DOHH2 (cell line): ENCODE measurements around the gene ABCB8.

Experiments
- H3F3A ChIP-seq: fragments of 200-600 bp; sonication (generic), shearing (Covaris generic); 2 replicates; pipeline ENCODE4 v1.6.0; 2016; ENCODE audit warnings: antibody characterized with exemption, mild to moderate bottlenecking; ENCODE audit not compliant: control insufficient read depth, insufficient read depth
- H3K27ac ChIP-seq: fragments of 200-600 bp; sonication (generic); 2 replicates; pipeline ENCODE4 v1.5.1; 2014; ENCODE audit warnings: low read depth, mild to moderate bottlenecking, low read length, moderate library complexity
- H3K27me3 ChIP-seq: fragments of 200-600 bp; sonication (generic); 2 replicates; pipeline ENCODE4 v1.6.1; 2014; ENCODE audit warnings: mild to moderate bottlenecking, low read length, mixed read lengths; ENCODE audit not compliant: control insufficient read depth
- H3K36me3 ChIP-seq: fragments of 200-600 bp; sonication (generic); 2 replicates; pipeline ENCODE4 v1.6.1; 2014; ENCODE audit warnings: mild to moderate bottlenecking, low read length, moderate library complexity, mixed read lengths; ENCODE audit not compliant: control insufficient read depth
- H3K4me1 ChIP-seq: fragments of 200-600 bp; sonication (generic); 2 replicates; pipeline ENCODE4 v1.6.1; 2014; ENCODE audit warnings: mild to moderate bottlenecking, low read length, mixed read lengths; ENCODE audit not compliant: control insufficient read depth
- H3K4me2 ChIP-seq: fragments of 200-600 bp; sonication (generic); 2 replicates; pipeline ENCODE4 v1.6.0; 2014; ENCODE audit warnings: mild to moderate bottlenecking, low read length, moderate library complexity
- H3K4me3 ChIP-seq: fragments of 200-600 bp; sonication (generic); 2 replicates; pipeline ENCODE4 v1.5.1; 2014; ENCODE audit warnings: mild to moderate bottlenecking, low read length, mixed read lengths
- H3K79me2 ChIP-seq: fragments of 200-600 bp; sonication (generic); 2 replicates; pipeline ENCODE4 v1.6.1; 2014; ENCODE audit warnings: mild to moderate bottlenecking, low read length, mixed read lengths; ENCODE audit not compliant: control insufficient read depth
- H3K9me2 ChIP-seq: fragments of 200-600 bp; sonication (generic); replicated peaks from 2 replicates; pipeline ENCODE4 v1.6.1; 2014; ENCODE audit warnings: mild to moderate bottlenecking, low read length, mixed read lengths; ENCODE audit not compliant: control insufficient read depth
- H3K9me3 ChIP-seq: fragments of 200-600 bp; sonication (generic); 2 replicates; pipeline ENCODE4 v1.6.1; 2014; ENCODE audit warnings: antibody characterized with exemption, low read length, mixed read lengths; ENCODE audit not compliant: control insufficient read depth, insufficient read depth
- H4K20me1 ChIP-seq: fragments of 200-600 bp; sonication (generic); 2 replicates; pipeline ENCODE4 v1.6.0; 2014; ENCODE audit warnings: low read depth, mild to moderate bottlenecking, antibody characterized with exemption, low read length, moderate library complexity; ENCODE audit not compliant: control insufficient read depth, insufficient read depth
- CTCF ChIP-seq: fragments of 200-600 bp; sonication (generic); IDR thresholded peaks from one replicate; pipeline ENCODE4 v1.5.1; 2014; ENCODE audit warnings: antibody characterized with exemption, mild to moderate bottlenecking, low read depth, low read length; ENCODE audit not compliant: poor library complexity, severe bottlenecking
- EZH2phosphoT487 ChIP-seq: fragments of 200-600 bp; sonication (generic); IDR thresholded peaks from 2 replicates; pipeline ENCODE4 v1.6.1; 2017; ENCODE audit warnings: borderline replicate concordance, mild to moderate bottlenecking, antibody characterized with exemption, low read length, moderate library complexity, mixed read lengths

Gene ABCB8

DNA sequence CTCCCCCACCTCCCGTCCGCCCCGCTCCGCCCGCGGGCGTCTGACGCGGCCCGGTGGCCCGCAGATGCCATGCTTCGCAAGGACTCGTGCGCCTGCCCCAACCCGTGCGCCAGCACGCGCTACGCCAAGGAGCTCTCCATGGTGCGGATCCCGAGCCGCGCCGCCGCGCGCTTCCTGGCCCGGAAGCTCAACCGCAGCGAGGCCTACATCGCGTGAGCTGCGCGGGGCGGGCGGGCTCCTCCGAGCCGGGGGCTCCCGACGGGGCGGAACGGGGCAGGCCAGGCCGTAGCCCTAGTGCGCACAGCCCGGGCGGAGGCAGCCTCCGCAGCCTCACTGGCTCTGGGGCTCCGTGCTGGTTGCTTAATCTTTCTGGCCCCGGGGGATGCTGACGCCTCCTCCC lies 22.9 kb downstream of the ABCB8 start:
- no peaks in the 10 kb centered on the region for H3K79me2 ChIP-seq
- 0 out of 2 replicates have a peak, but pooled peaks cover 5% of the 10 kb centered on the region for H3K4me1 ChIP-seq
- H3K9me2 ChIP-seq, result no peaks in the 10 kb centered on the region
- TF ChIP-seq EZH2phosphoT487 (no peak), CTCF (no peak)
- no peak overlapping the region for H3K4me3 ChIP-seq
- H4K20me1 ChIP-seq, result no peaks in the 10 kb centered on the region
- no peaks in the 10 kb centered on the region for H3F3A ChIP-seq
- no peaks in the 10 kb centered on the region for H3K36me3 ChIP-seq
- H3K27me3 ChIP-seq, result peaks cover 11% of the 10 kb centered on the region; the same call in 1 of the 2 replicates
- no peaks in the 10 kb centered on the region for H3K9me3 ChIP-seq
- H3K27ac ChIP-seq, result no peak overlapping the region
- H3K4me2 ChIP-seq, result peak overlapping the region; percentile 11; the same call in 1 of the 2 replicates

DNA sequence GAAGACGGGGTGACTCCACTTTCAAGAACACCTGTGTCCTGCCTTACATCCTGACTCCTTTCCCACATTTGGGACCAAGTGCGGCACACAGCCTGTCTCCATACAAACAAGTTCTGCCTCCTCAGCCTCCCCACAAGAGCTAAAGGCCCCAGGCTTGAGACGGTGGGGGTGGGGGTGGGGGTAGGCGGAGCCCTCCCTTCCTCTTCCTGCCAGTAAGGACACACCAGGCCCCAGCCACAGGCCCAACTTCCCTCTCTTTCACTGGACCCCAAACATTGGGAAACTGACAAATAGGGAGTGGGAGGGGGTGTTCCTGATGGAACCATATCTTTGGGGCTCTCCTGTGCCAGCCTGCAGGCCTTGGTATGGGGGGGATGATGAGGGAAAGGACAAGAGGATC lies 24.8 kb downstream of the ABCB8 start:
- Histone ChIP-seq H3K4me1 (peaks cover 13% of the 10 kb centered on the region), H3K9me2 (no peaks in the 10 kb centered on the region), H3K36me3 (no peaks in the 10 kb centered on the region)

GRCh38 chr7:151053751-151054150 lies 25.5 kb downstream of the ABCB8 start:
- Histone ChIP-seq H3K27me3 (peaks cover 11% of the 10 kb centered on the region; the same call in 1 of the 2 replicates), H3K79me2 (no peaks in the 10 kb centered on the region), H3K4me2 (no peak overlapping the region), H3F3A (peaks cover 3% of the 10 kb centered on the region), H4K20me1 (no peaks in the 10 kb centered on the region), H3K36me3 (no peaks in the 10 kb centered on the region), H3K27ac (no peak overlapping the region), H3K4me3 (no peak overlapping the region), H3K9me2 (no peaks in the 10 kb centered on the region), H3K4me1 (peaks cover 20% of the 10 kb centered on the region), H3K9me3 (no peaks in the 10 kb centered on the region)
- no peak for TF ChIP-seq CTCF
- TF ChIP-seq EZH2phosphoT487, result no peak

More for the DNA sequence above, 24.8 kb downstream of the ABCB8 start:
- Histone ChIP-seq H3K27ac (no peak overlapping the region), H3K27me3 (peaks cover 11% of the 10 kb centered on the region; the same call in 1 of the 2 replicates), H4K20me1 (no peaks in the 10 kb centered on the region), H3K79me2 (no peaks in the 10 kb centered on the region), H3K4me2 (no peak overlapping the region), H3K9me3 (no peaks in the 10 kb centered on the region), H3K4me3 (no peak overlapping the region), H3F3A (no peaks in the 10 kb centered on the region)
- TF ChIP-seq CTCF (no peak), EZH2phosphoT487 (no peak)
